HEK293 (cell line): ENCODE results near the gene RDX.

Experiments
- CTCF ChIA-PET: fragments of 350-600 bp; formaldehyde crosslinking; extraction: SDS; loops from one replicate; lab custom pipeline; 2021; ENCODE audit warnings: antibody characterized with exemption; lab: Yijun Ruan, JAX
- POLR2A ChIA-PET: fragments of 300-600 bp; formaldehyde crosslinking; extraction: SDS; loops from one replicate; lab custom pipeline; 2020; ENCODE audit warnings: antibody characterized with exemption, inconsistent platforms; lab: Yijun Ruan, JAX
- H3K27ac ChIP-seq: fragments of 200-500 bp; sonication (Bioruptor generic); 2 replicates; pipeline ENCODE4 v1.5.1; 2014; ENCODE audit warnings: low read depth, low read length, control low read depth, inconsistent platforms; ENCODE audit errors: extremely low read depth
- H3K36me3 ChIP-seq, 2 experiments: fragments of 200-500 bp in 1 of 2; sonication (Bioruptor generic) in 1 of 2; 1 replicate in 1 of 2; 2 replicates in 1 of 2; pipeline ENCODE4 v1.5.1; 2014 to 2017; ENCODE audit warnings: inconsistent platforms in 2 of 2, low read length in 2 of 2; ENCODE audit not compliant: control insufficient read depth in 2 of 2, insufficient read depth in 1 of 2
- H3K4me1 ChIP-seq: fragments of 200-500 bp; sonication (Bioruptor generic); 2 replicates; pipeline ENCODE4 v1.5.1; 2014; ENCODE audit warnings: mild to moderate bottlenecking, low read length, inconsistent platforms; ENCODE audit not compliant: control insufficient read depth, insufficient read depth
- H3K4me3 ChIP-seq: 2 replicates; pipeline ENCODE4 v1.5.1; 2011; ENCODE audit warnings: low read depth, mild to moderate bottlenecking, control low read depth, low read length, moderate library complexity
- H3K9me3 ChIP-seq: fragments of 200-500 bp; sonication (Bioruptor generic); 2 replicates; pipeline ENCODE4 v1.5.1; 2014; ENCODE audit warnings: low read depth, low read length, inconsistent platforms; ENCODE audit not compliant: control insufficient read depth, insufficient read depth
- KLF16 ChIP-seq: fragments of 450-650 bp; formaldehyde crosslinking; IDR thresholded peaks from 2 replicates; pipeline ENCODE4 v1.5.1; 2017; ENCODE audit warnings: missing biosample characterization, missing genetic modification characterization
- PRDM6 ChIP-seq: fragments of 450-650 bp; formaldehyde crosslinking; IDR thresholded peaks from 2 replicates; pipeline ENCODE4 v1.5.1; 2017; ENCODE audit warnings: missing biosample characterization, missing genetic modification characterization
- SP7 ChIP-seq: fragments of 450-650 bp; formaldehyde crosslinking; IDR thresholded peaks from 2 replicates; pipeline ENCODE4 v1.5.1; 2016; ENCODE audit warnings: missing biosample characterization, missing genetic modification characterization
- YY1 ChIP-seq: fragments of 450-650 bp; formaldehyde crosslinking; IDR thresholded peaks from 2 replicates; pipeline ENCODE4 v1.5.1; 2018; ENCODE audit warnings: missing biosample characterization, missing genetic modification characterization
- ZBTB20 ChIP-seq: fragments of 450-650 bp; formaldehyde crosslinking; IDR thresholded peaks from 2 replicates; pipeline ENCODE4 v1.5.1; 2016; ENCODE audit warnings: missing biosample characterization, missing genetic modification characterization
- ZBTB21 ChIP-seq: fragments of 450-650 bp; formaldehyde crosslinking; IDR thresholded peaks from 2 replicates; pipeline ENCODE4 v1.5.1; 2017; ENCODE audit warnings: missing biosample characterization, missing genetic modification characterization
- ZBTB48 ChIP-seq: fragments of 450-650 bp; formaldehyde crosslinking; IDR thresholded peaks from 2 replicates; pipeline ENCODE4 v1.5.1; 2016; ENCODE audit warnings: missing biosample characterization, missing genetic modification characterization
- ZFP41 ChIP-seq: fragments of 450-650 bp; formaldehyde crosslinking; IDR thresholded peaks from 2 replicates; pipeline ENCODE4 v1.5.1; 2016; ENCODE audit warnings: missing biosample characterization, missing genetic modification characterization, borderline replicate concordance
- ZNF138 ChIP-seq: fragments of 450-650 bp; formaldehyde crosslinking; IDR thresholded peaks from 2 replicates; pipeline ENCODE4 v1.5.1; 2016; ENCODE audit warnings: missing biosample characterization, missing genetic modification characterization, borderline replicate concordance
- ZNF221 ChIP-seq: fragments of 450-650 bp; formaldehyde crosslinking; IDR thresholded peaks from 2 replicates; pipeline ENCODE4 v1.5.1; 2017; ENCODE audit warnings: missing biosample characterization, missing genetic modification characterization, borderline replicate concordance
- ZNF24 ChIP-seq: fragments of 450-650 bp; formaldehyde crosslinking; IDR thresholded peaks from 2 replicates; pipeline ENCODE4 v1.5.1; 2016; ENCODE audit warnings: missing biosample characterization, missing genetic modification characterization
- ZNF274 ChIP-seq, 2 experiments: fragments of 200-500 bp in 1 of 2; fragments of 450-650 bp in 1 of 2; sonication (Bioruptor generic) in 1 of 2; formaldehyde crosslinking in 1 of 2; IDR thresholded peaks; 2 replicates each; pipeline versions ENCODE4 v1.5.1 to v1.6.1; 2014 to 2016; ENCODE audit warnings: borderline replicate concordance in 1 of 2, inconsistent platforms in 1 of 2, low read length in 1 of 2, missing biosample characterization in 1 of 2, missing genetic modification characterization in 1 of 2
- ZNF280C ChIP-seq: fragments of 450-650 bp; formaldehyde crosslinking; IDR thresholded peaks from 2 replicates; pipeline ENCODE4 v1.5.1; 2016; ENCODE audit warnings: missing biosample characterization, missing genetic modification characterization
- ZNF362 ChIP-seq: fragments of 450-650 bp; formaldehyde crosslinking; IDR thresholded peaks from 2 replicates; pipeline ENCODE4 v1.5.1; 2016; ENCODE audit warnings: missing biosample characterization, missing genetic modification characterization
- ZNF391 ChIP-seq: fragments of 450-650 bp; formaldehyde crosslinking; IDR thresholded peaks from 2 replicates; pipeline ENCODE4 v1.5.1; 2016; ENCODE audit warnings: low read depth, missing biosample characterization, missing genetic modification characterization, borderline replicate concordance
- ZNF488 ChIP-seq: fragments of 450-650 bp; formaldehyde crosslinking; IDR thresholded peaks from 2 replicates; pipeline ENCODE4 v1.5.1; 2016; ENCODE audit warnings: missing biosample characterization, missing genetic modification characterization
- ZNF513 ChIP-seq: fragments of 450-650 bp; IDR thresholded peaks from 2 replicates; pipeline ENCODE4 v1.5.1; 2018; ENCODE audit warnings: missing biosample characterization, missing genetic modification characterization
- ZNF596 ChIP-seq: fragments of 450-650 bp; IDR thresholded peaks from 2 replicates; pipeline ENCODE4 v1.5.0; 2018; ENCODE audit warnings: missing biosample characterization, mild to moderate bottlenecking, missing genetic modification characterization, moderate library complexity
- ZNF670 ChIP-seq: fragments of 450-650 bp; formaldehyde crosslinking; IDR thresholded peaks from 2 replicates; pipeline ENCODE4 v1.5.1; 2016; ENCODE audit warnings: missing biosample characterization, missing genetic modification characterization, low read depth
- ZNF707 ChIP-seq: fragments of 450-650 bp; formaldehyde crosslinking; IDR thresholded peaks from 2 replicates; pipeline ENCODE4 v1.5.1; 2016; ENCODE audit warnings: missing biosample characterization, missing genetic modification characterization
- ZNF791 ChIP-seq: fragments of 450-650 bp; formaldehyde crosslinking; IDR thresholded peaks from 2 replicates; pipeline ENCODE4 v1.5.1; 2016; ENCODE audit warnings: missing biosample characterization, missing genetic modification characterization
- ZNF830 ChIP-seq: fragments of 450-650 bp; IDR thresholded peaks from 2 replicates; pipeline ENCODE4 v1.5.0; 2018; ENCODE audit warnings: missing biosample characterization, missing genetic modification characterization, low read depth, mild to moderate bottlenecking, moderate library complexity
- ZNF837 ChIP-seq: fragments of 450-650 bp; formaldehyde crosslinking; IDR thresholded peaks from 2 replicates; pipeline ENCODE4 v1.5.1; 2016; ENCODE audit warnings: missing biosample characterization, missing genetic modification characterization

RDX gene

GRCh38 chr11:110141812-110142211, 154.6 kb downstream of the RDX start:
- POLR2A ChIA-PET = interaction anchor here (0.7 kb wide), 1 partner anchor 14 kb away, joined by 3 read pairs; no protein-coding TSS in a partner anchor

GRCh38 chr11:110134110-110134509, 162.3 kb downstream of the RDX start:
- H3K4me3 ChIP-seq = no peak overlapping the region
- 0 out of 2 replicates have a peak, but pooled peaks cover 4% of the 10 kb centered on the region for H3K4me1 ChIP-seq
- CTCF ChIA-PET = interaction anchor here (0.6 kb wide), 1 partner anchor 175 kb away, joined by 4 read pairs; no protein-coding TSS in a partner anchor
- H3K9me3 ChIP-seq = no peaks in the 10 kb centered on the region
- POLR2A ChIA-PET = no interaction called here
- no peak for TF ChIP-seq KLF16 (tag by site-specific recombination)
- no peak for TF ChIP-seq ZNF24 (tag by site-specific recombination)
- no peak for TF ChIP-seq ZNF596 (tag by site-specific recombination)
- TF ChIP-seq ZNF488 (tag by site-specific recombination) = no peak
- no peak for TF ChIP-seq ZNF280C (tag by site-specific recombination)
- no peak for TF ChIP-seq ZNF362 (tag by site-specific recombination)
- TF ChIP-seq ZNF830 (tag by site-specific recombination) = no peak
- no peak for TF ChIP-seq ZNF221 (tag by site-specific recombination)
- H3K27ac ChIP-seq = no peak overlapping the region
- peaks cover 0 to 8% of the 10 kb centered on the region in 2 experiments; a peak in 1 of 3 replicates for H3K36me3 ChIP-seq

More at GRCh38 chr11:110141812-110142211, 154.6 kb downstream of the RDX start:
- H3K4me3 ChIP-seq = no peak overlapping the region
- TF ChIP-seq ZBTB21 (no peak), ZNF391 (tag by site-specific recombination) (no peak), ZNF791 (no peak), ZBTB48 (tag by site-specific recombination) (no peak), KLF16 (tag by site-specific recombination) (no peak), ZNF670 (tag by site-specific recombination) (no peak), ZNF138 (tag by site-specific recombination) (no peak), PRDM6 (tag by site-specific recombination) (no peak), YY1 (tag by site-specific recombination) (no peak), SP7 (tag by site-specific recombination) (no peak), ZNF707 (tag by site-specific recombination) (no peak), ZFP41 (tag by site-specific recombination) (no peak), ZBTB20 (tag by site-specific recombination) (no peak), ZNF274 (IDR thresholded peaks at IDR 0.05; ENCODE audit: low read length) (no peak), ZNF274 (tag by site-specific recombination; IDR thresholded peaks at IDR 0.05; ENCODE audit: borderline replicate concordance) (no peak), ZNF596 (tag by site-specific recombination) (no peak), ZNF513 (tag by site-specific recombination) (no peak), ZNF837 (tag by site-specific recombination) (no peak)
- no peaks in the 10 kb centered on the region for H3K9me3 ChIP-seq
- H3K36me3 ChIP-seq = peaks cover 0 to 4% of the 10 kb centered on the region in 2 experiments; a peak in 1 of 3 replicates
- H3K27ac ChIP-seq = no peak overlapping the region
- H3K4me1 ChIP-seq = no peaks in the 10 kb centered on the region
- CTCF ChIA-PET = interaction anchor here (0.9 to 1.0 kb wide), 2 partner anchors 9 to 11 kb away, joined by 3 read pairs; no protein-coding TSS in a partner anchor
